SKM-1 (cell line): ENCODE data around the gene TDRKH.
"Not testable (repeated sequence)": the region's sequence is repeated elsewhere in the genome, so short reads cannot be mapped to it uniquely, and the experiment has no call there.

ENCODE experiments used
- DNase-seq: peaks from one replicate; lab custom pipeline; 2025; ENCODE audit not compliant: unreplicated experiment; lab: John Stamatoyannopoulos, UW

Gene TDRKH

GRCh38 chr1:151768351-151769066 is 21.8 kb downstream of the TDRKH start:
- DNase-seq: not testable (repeated sequence)

GRCh38 chr1:151763990-151764389 is 26.3 kb downstream of the TDRKH start:
- no peak for DNase-seq

DNA sequence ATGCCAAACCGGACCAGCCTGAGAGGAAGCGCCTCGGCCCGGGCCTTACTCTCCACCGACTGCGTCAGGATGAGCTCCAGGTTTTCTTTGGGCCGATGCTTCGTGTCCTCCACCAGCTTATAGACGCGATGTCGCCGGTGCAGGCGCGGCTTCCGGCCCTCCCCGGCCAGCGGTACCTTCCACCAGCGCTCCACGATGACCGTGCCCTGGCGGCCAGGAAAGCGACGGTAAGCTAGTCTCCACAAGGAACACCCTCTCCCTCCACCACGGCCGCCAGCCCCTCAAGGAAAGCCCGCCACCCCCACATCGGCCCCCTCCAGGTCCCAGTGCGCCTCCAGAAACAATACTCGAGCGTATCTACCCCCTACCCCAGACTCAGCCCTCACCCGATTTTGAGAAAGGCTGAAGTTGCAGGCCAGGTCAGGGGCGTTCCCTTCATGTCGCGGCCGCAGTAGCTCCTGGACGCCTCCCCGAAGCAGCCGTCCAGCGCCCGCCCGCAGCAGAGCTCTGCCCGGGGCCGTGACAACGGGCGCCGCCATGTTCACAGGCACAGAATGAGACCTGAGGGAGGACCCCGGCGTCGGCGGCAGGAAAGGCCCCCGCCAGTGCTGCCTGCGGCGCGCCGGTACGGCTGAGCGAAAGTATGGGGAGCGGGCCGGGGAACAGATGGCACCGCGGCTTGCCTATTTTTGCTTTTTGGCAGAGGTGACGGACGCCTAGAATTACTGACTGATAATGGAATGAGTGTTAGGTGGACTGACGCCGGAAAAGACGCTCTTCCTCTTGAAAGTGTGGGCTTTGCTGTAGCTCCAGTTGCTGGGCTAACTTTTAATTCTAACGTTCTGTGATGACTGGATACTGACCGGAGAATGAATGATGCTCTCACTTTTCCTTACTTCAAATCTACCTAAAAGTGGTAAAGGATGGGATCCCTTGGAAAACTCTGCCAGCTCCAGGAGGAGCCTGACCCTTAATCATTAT is 27.1 kb downstream of the TDRKH start, which contains the start of gene MRPL9:
TSS of gene MRPL9 (minus strand) at position 556 of the 981 bp plus-strand sequence. CDS start at position 539, 17 bp downstream.
- DNase-seq: peak; percentile 86

- DNase-seq: no peak
Measured at GRCh38 chr1:151760597-151761385, 29.5 kb downstream of the TDRKH start.

- no peak for DNase-seq
Measured at GRCh38 chr1:151759241-151759640, 31.1 kb downstream of the TDRKH start.

GRCh38 chr1:151756291-151756690 is 34.0 kb downstream of the TDRKH start:
- DNase-seq: no peak

DNA sequence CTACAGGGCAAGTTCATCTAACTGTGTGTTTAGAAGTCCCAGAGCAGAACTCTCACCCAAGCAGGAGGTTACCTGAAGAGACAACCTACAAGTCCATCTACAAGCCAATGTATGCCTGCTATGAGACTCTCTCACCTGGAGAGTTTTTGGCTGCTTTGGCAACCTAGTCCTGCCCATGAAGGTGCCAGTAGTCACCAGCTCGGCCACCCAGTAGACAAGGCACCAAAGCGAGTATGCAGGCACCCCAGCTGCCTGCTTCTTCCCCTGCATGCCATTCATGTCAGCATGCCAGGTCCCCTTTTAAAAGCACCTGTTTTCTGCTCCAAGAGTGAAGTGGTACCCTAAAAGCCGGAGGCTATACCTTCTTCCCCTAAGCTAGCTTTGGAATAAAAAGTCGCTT is 48.8 kb downstream of the TDRKH start:
- DNase-seq: no peak

GRCh38 chr1:151739590-151740355 is 50.5 kb downstream of the TDRKH start:
- no peak for DNase-seq

DNA sequence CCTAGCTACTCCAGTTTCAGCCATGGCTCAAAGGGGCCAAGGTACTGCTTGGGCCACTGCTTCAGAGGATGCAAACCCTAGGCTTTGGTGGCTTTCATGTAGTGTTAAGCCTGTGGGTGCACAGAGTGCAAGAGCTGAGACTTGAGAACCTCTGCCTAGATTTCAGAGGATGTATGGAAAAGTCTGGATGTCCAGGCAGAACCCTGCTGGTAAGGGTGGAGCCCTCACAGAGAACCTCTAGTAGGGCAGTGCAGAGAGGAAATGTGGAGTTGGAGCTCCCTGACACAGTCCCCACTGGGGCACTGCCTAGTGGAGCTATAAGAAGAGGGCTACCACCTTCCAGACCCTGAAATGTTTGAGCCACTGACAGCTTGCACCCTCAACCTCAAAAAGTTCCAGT is 52.8 kb downstream of the TDRKH start:
- no peak for DNase-seq

- DNase-seq: no peak
Measured at GRCh38 chr1:151737026-151737425, 53.3 kb downstream of the TDRKH start.

GRCh38 chr1:151733995-151734394 is 56.3 kb downstream of the TDRKH start:
- not testable (repeated sequence) for DNase-seq

- no peak for DNase-seq
Measured at GRCh38 chr1:151733126-151733525, 57.2 kb downstream of the TDRKH start.

DNA sequence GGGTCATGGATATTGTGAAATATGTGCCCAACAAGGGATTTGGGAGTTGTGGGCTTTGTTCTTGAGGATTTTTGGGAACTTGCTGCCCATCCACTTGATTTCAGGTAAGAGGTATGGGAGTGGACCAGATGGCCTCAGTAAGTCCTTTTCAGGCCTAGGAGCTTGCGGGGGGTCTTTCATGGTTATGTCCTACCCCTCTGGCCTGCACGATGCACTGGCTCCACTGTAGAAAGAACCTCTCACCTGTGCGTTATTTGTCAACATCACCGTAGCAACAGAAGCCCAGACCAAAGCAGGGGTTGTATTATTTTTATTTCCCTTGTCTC is 60.4 kb downstream of the TDRKH start:
- no peak for DNase-seq

- DNase-seq: no peak
Measured at GRCh38 chr1:151729157-151729965, 60.9 kb downstream of the TDRKH start.

DNA sequence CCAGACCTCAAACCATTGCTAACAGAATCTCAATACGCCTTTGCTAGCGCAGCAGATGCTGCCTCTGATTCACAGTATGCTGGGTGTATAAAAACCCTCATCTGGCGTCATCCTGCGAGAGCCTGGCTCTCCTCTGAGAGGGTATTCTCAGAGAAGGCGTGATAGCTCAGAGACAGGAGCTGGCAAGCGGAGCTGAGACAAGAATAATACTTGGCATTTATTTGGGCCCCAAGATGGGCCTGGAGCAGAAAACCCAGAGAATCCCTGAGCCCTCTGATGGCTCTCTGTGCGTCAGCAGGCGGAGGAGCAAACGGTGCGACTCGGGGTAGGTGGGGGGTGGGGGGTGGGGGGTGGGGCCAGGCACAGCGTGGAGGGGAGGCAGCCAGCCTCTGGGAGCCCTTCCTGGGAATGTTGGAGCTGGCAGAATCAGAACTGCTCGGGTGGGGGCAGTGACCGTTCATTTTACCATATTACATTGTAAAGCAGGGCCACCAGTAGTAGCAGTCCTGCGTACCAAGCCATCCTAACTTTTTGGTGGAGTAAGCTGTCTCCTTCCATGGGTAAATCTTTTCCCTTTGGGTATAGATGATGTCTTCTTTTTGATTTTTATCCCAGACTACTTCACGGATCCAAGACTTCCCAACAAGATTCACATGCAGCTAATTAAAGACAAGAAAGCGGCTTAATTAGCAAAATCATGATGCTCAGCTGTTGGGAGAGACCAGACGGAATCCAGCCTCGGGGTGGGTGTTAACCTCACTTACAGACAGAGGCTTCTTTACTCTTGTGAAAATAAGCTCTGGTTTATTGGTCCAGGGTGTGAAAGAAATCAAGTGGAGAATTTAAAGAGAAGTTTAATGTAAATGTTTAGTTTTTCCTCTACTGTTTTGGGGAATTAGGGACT is 61.9 kb downstream of the TDRKH start:
- no peak for DNase-seq

- DNase-seq: no peak
Measured at GRCh38 chr1:151723726-151724370, 66.5 kb downstream of the TDRKH start.
